Loucy (cell line): ENCODE data around the gene MTR.

Experiments
- H2AFZ ChIP-seq: fragments of 200-600 bp; sonication (generic); 2 replicates; pipeline ENCODE4 v1.6.0; 2016; ENCODE audit warnings: antibody characterized with exemption, mild to moderate bottlenecking, low read length, moderate library complexity
- H3F3A ChIP-seq: fragments of 200-600 bp; 2 replicates; pipeline ENCODE4 v1.6.0; 2016; ENCODE audit warnings: antibody characterized with exemption, low read depth, mild to moderate bottlenecking
- H3K27me3 ChIP-seq: fragments of 200-600 bp; sonication (generic); 2 replicates; pipeline ENCODE4 v1.6.1; 2014; ENCODE audit warnings: low read length, mild to moderate bottlenecking; ENCODE audit not compliant: insufficient read depth, poor library complexity, severe bottlenecking
- H3K36me3 ChIP-seq: fragments of 200-600 bp; sonication (generic); 2 replicates; pipeline ENCODE4 v1.6.1; 2016; ENCODE audit warnings: low read length; ENCODE audit not compliant: insufficient read depth
- H3K4me1 ChIP-seq: fragments of 200-600 bp; sonication (generic); 2 replicates; pipeline ENCODE4 v1.5.1; 2014; ENCODE audit warnings: low read length, mild to moderate bottlenecking; ENCODE audit not compliant: insufficient read depth, poor library complexity, severe bottlenecking
- H3K4me2 ChIP-seq: fragments of 200-600 bp; sonication (generic); 2 replicates; pipeline ENCODE4 v1.6.0; 2014; ENCODE audit warnings: antibody characterized with exemption, low read length, low read depth, mild to moderate bottlenecking; ENCODE audit not compliant: poor library complexity, severe bottlenecking
- H3K4me3 ChIP-seq: fragments of 200-600 bp; sonication (generic); 2 replicates; pipeline ENCODE4 v1.5.1; 2014; ENCODE audit warnings: low read length, mild to moderate bottlenecking, mixed read lengths; ENCODE audit not compliant: poor library complexity, severe bottlenecking
- H3K79me2 ChIP-seq: fragments of 200-600 bp; sonication (generic); 2 replicates; pipeline ENCODE4 v1.6.1; 2014; ENCODE audit warnings: low read length; ENCODE audit not compliant: insufficient read depth
- H3K9ac ChIP-seq: fragments of 200-600 bp; sonication (generic); 2 replicates; pipeline ENCODE4 v1.6.0; 2014; ENCODE audit warnings: mild to moderate bottlenecking, low read depth, low read length, moderate library complexity; ENCODE audit not compliant: poor library complexity, severe bottlenecking
- H3K9me2 ChIP-seq: fragments of 200-600 bp; sonication (generic); replicated peaks from 2 replicates; pipeline ENCODE4 v1.6.1; 2016; ENCODE audit warnings: low read depth, low read length, mixed read lengths
- H3K9me3 ChIP-seq: fragments of 200-600 bp; sonication (generic); 2 replicates; pipeline ENCODE4 v1.6.1; 2014; ENCODE audit warnings: mild to moderate bottlenecking, antibody characterized with exemption, low read length, low read depth; ENCODE audit not compliant: insufficient read depth
- H4K20me1 ChIP-seq: fragments of 200-600 bp; sonication (generic); 2 replicates; pipeline ENCODE4 v1.6.0; 2014; ENCODE audit warnings: antibody characterized with exemption, low read length, mild to moderate bottlenecking; ENCODE audit not compliant: insufficient read depth, poor library complexity, severe bottlenecking
- CTCF ChIP-seq: fragments of 200-600 bp; sonication (generic); conservative IDR thresholded peaks from 2 replicates; pipeline ENCODE4 v1.5.1; 2014; ENCODE audit warnings: mild to moderate bottlenecking, antibody characterized with exemption, low read length
- EZH2phosphoT487 ChIP-seq: fragments of 200-600 bp; IDR thresholded peaks from 2 replicates; pipeline ENCODE4 v1.6.1; 2018; ENCODE audit warnings: antibody characterized with exemption, mild to moderate bottlenecking, moderate library complexity, borderline replicate concordance

MTR gene

GRCh38 chr1:236829085-236829484 lies 34.0 kb downstream of the MTR start:
- no peaks in the 10 kb centered on the region for H3K4me1 ChIP-seq
- no peaks in the 10 kb centered on the region for H4K20me1 ChIP-seq
- H3K9me2 ChIP-seq = no peaks in the 10 kb centered on the region
- H2AFZ ChIP-seq = no peak overlapping the region
- no peaks in the 10 kb centered on the region for H3K27me3 ChIP-seq
- no peak overlapping the region for H3K4me2 ChIP-seq
- H3K9ac ChIP-seq = no peak overlapping the region
- H3F3A ChIP-seq = no peaks in the 10 kb centered on the region
- H3K36me3 ChIP-seq = peaks cover 87% of the 10 kb centered on the region
- H3K4me3 ChIP-seq = no peak overlapping the region
- H3K79me2 ChIP-seq = no peaks in the 10 kb centered on the region
- no peaks in the 10 kb centered on the region for H3K9me3 ChIP-seq
- TF ChIP-seq CTCF (no peak), EZH2phosphoT487 (no peak)

DNA sequence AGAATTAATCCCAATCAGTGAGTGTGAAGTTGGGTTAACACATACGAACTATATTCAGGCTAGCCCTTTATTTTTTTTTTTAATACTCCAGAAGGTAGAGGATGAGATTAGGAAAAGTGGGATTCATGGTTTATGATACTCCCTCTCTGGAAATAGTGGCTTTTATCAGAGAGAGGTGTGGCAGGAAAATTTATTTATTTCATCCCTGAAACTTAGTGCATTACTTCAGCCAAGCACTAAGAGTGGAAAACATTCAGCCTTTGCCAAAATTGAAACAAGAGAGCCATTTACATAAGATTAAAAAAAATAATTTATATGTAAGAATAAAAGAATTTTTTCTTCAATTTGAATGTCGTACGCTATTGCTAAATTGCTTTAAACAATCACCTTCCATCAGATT lies 35.0 kb downstream of the MTR start:
- no peaks in the 10 kb centered on the region for H3F3A ChIP-seq

DNA sequence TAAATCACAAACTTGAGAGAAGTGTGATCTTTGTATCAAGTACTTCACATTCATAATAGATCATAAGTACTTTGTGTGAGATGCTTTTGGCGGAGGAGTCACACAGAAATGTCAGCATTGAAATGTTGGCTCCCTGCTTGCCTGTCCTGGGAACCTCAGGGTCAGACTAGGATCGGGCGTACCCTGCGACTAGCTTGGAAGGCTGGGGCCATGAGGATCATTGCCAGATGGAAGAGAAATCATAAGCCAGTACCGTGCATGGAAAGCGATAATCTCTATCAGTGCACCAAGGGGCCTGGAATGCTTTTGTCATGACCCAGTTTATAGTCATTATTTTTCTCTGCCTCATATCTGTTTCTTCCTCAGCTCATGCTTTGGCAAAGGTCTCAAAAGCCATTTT lies 35.5 kb downstream of the MTR start:
- H3K27me3 ChIP-seq = no peaks in the 10 kb centered on the region
- no peaks in the 10 kb centered on the region for H3K79me2 ChIP-seq
- peaks cover 84% of the 10 kb centered on the region for H3K36me3 ChIP-seq

More for the DNA sequence above, 35.0 kb downstream of the MTR start:
- no peak overlapping the region for H3K4me2 ChIP-seq
- no peak overlapping the region for H3K9ac ChIP-seq
- H3K27me3 ChIP-seq = no peaks in the 10 kb centered on the region
- no peaks in the 10 kb centered on the region for H4K20me1 ChIP-seq
- TF ChIP-seq EZH2phosphoT487 = no peak
- no peak for TF ChIP-seq CTCF
- H3K9me2 ChIP-seq = no peaks in the 10 kb centered on the region
- no peak overlapping the region for H3K4me3 ChIP-seq
- H3K4me1 ChIP-seq = no peaks in the 10 kb centered on the region
- H3K36me3 ChIP-seq = peaks cover 84% of the 10 kb centered on the region
- no peaks in the 10 kb centered on the region for H3K9me3 ChIP-seq
- H3K79me2 ChIP-seq = no peaks in the 10 kb centered on the region
- no peak overlapping the region for H2AFZ ChIP-seq

More for the DNA sequence above, 35.5 kb downstream of the MTR start:
- no peak overlapping the region for H3K4me2 ChIP-seq
- H3F3A ChIP-seq = no peaks in the 10 kb centered on the region
- TF ChIP-seq CTCF = no peak
- TF ChIP-seq EZH2phosphoT487 = no peak
- no peaks in the 10 kb centered on the region for H3K9me2 ChIP-seq
- H3K9ac ChIP-seq = no peak overlapping the region
- H2AFZ ChIP-seq = no peak overlapping the region
- no peaks in the 10 kb centered on the region for H4K20me1 ChIP-seq
- H3K4me1 ChIP-seq = no peaks in the 10 kb centered on the region
- no peaks in the 10 kb centered on the region for H3K9me3 ChIP-seq
- no peak overlapping the region for H3K4me3 ChIP-seq
